ENCODE measurements around the gene RABL2A. TPM values are rescaled to one million over a fixed set of nuclear protein-coding genes. Genes with fewer than 3 reads are reported as not detected.
"Not testable (repeated sequence)": the region's sequence is repeated elsewhere in the genome, so short reads cannot be mapped to it uniquely, and the experiment has no call there.

RABL2A gene
- total RNA-seq, 2 donors from 2014 or later: 8.1 to 14.2 TPM

DNA sequence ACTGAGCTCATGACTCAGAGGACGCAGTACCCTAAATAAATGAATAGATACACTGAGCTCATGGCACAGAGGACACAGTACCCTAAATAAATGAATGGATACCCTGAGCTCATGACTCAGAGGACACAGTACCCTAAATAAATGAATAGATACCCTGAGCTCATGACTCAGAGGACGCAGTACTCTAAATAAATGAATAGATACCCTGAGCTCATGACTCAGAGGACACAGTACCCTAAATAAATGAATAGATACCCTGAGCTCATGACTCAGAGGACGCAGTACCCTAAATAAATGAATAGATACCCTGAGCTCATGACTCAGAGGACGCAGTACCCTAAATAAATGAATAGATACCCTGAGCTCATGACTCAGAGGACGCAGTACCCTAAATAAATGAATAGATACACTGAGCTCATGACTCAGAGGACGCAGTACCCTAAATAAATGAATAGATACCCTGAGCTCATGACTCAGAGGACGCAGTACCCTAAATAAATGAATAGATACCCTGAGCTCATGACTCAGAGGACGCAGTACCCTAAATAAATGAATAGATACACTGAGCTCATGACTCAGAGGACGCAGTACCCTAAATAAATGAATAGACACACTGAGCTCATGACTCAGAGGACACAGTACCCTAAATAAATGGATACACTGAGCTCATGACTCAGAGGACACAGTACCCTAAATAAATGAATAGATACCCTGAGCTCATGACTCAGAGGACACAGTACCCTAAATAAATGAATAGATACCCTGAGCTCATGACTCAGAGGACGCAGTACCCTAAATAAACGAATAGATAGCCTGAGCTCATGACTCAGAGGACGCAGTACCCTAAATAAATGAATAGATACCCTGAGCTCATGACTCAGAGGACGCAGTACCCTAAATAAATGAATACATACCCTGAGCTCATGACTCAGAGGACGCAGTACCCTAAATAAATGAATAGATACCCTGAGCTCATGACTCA, 24.1 kb downstream of the RABL2A start:
- not testable (repeated sequence) for ATAC-seq (replicated peaks); H3K36me3 Mint-ChIP-seq (ENCODE audit: low read depth); H3K27ac Mint-ChIP-seq; H3K27me3 Mint-ChIP-seq; H3K4me1 Mint-ChIP-seq; H3K9me3 Mint-ChIP-seq; H3K4me3 Mint-ChIP-seq

DNA sequence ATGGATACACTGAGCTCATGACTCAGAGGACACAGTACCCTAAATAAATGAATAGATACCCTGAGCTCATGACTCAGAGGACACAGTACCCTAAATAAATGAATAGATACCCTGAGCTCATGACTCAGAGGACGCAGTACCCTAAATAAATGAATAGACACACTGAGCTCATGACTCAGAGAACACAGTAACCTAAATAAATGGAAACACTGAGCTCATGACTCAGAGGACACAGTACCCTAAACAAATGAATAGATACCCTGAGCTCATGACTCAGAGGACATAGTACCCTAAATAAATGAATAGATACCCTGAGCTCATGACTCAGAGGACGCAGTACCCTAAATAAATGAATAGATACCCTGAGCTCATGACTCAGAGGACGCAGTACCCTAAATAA, 25.5 kb downstream of the RABL2A start:
- H3K9me3 Mint-ChIP-seq; H3K4me1 Mint-ChIP-seq; ATAC-seq (replicated peaks); H3K4me3 Mint-ChIP-seq; H3K36me3 Mint-ChIP-seq (ENCODE audit: low read depth); H3K27me3 Mint-ChIP-seq; H3K27ac Mint-ChIP-seq: not testable (repeated sequence)

DNA sequence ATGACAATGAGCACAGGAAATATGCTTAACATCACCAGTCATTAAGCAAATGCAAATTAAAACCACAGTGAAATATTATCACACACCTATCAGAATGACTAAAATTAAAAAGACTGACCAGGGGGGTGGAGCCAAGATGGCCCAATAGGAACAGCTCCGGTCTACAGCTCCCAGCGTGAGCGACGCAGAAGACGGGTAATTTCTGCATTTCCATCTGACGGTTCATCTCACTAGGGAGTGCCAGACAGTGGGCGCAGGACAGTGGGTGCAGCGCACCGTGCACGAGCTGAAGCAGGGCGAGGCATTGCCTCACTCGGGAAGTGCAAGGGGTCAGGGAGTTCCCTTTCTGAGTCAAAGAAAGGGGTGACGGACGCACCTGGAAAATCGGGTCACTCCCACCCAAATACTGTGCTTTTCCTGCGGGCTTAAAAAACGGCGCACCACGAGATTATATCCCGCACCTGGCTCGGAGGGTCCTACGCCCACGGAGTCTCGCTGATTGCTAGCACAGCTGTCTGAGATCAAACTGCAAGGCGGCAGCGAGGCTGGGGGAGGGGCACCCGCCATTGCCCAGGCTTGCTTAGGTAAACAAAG, 29.1 kb downstream of the RABL2A start:
- not testable (repeated sequence) for H3K9me3 Mint-ChIP-seq; ATAC-seq (replicated peaks); H3K27ac Mint-ChIP-seq; H3K4me1 Mint-ChIP-seq; H3K27me3 Mint-ChIP-seq; H3K36me3 Mint-ChIP-seq (ENCODE audit: low read depth)
- H3K4me3 Mint-ChIP-seq: peak overlapping the region; percentile 60

DNA sequence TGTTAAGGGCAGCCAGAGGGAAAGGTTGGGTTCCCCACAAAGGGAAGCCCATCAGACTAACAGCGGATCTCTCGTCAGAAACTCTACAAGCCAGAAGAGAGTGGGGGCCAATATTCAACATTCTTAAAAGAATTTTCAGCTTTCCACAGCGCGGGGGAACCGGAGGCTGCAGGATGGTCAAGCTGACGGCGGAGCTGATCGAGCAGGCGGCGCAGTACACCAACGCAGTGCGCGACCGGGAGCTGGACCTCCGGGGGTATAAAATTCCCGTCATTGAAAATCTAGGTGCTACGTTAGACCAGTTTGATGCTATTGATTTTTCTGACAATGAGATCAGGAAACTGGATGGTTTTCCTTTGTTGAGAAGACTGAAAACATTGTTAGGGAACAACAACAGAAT, 30.7 kb downstream of the RABL2A start:
- H3K27ac Mint-ChIP-seq; H3K36me3 Mint-ChIP-seq (ENCODE audit: low read depth); H3K9me3 Mint-ChIP-seq; ATAC-seq (replicated peaks); H3K4me1 Mint-ChIP-seq; H3K4me3 Mint-ChIP-seq; H3K27me3 Mint-ChIP-seq: not testable (repeated sequence)

GRCh38 chr2:113663285-113664060, 36.4 kb downstream of the RABL2A start:
- not testable (repeated sequence) for H3K27ac Mint-ChIP-seq; ATAC-seq (replicated peaks); H3K4me1 Mint-ChIP-seq; H3K9me3 Mint-ChIP-seq; H3K27me3 Mint-ChIP-seq; H3K4me3 Mint-ChIP-seq; H3K36me3 Mint-ChIP-seq (ENCODE audit: low read depth)

GRCh38 chr2:113664761-113665533, 37.9 kb downstream of the RABL2A start:
- not testable (repeated sequence) for ATAC-seq (replicated peaks); H3K4me3 Mint-ChIP-seq; H3K36me3 Mint-ChIP-seq (ENCODE audit: low read depth); H3K4me1 Mint-ChIP-seq; H3K9me3 Mint-ChIP-seq; H3K27ac Mint-ChIP-seq; H3K27me3 Mint-ChIP-seq

DNA sequence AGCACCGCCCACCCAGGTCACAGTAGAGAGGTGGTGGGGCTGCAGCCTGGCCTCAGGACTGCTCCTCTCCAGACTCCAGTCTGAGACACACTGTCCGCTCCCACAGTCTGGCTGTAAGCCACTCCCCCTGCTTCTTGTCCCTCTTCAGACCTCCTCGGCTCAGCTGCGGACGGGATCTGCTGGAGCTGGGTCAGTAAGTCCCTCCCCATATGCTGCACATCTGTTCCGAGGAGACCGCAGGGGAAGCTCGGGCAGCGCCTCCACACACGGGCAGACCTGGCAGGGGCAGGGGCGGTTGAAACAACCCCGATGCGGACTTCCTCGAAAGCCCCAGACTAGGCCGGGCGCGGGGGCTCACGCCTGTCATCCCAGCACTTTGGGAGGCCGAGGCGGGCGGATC, 41.9 kb downstream of the RABL2A start:
- not testable (repeated sequence) for H3K9me3 Mint-ChIP-seq; H3K27me3 Mint-ChIP-seq; ATAC-seq (replicated peaks); H3K27ac Mint-ChIP-seq; H3K4me3 Mint-ChIP-seq; H3K4me1 Mint-ChIP-seq; H3K36me3 Mint-ChIP-seq (ENCODE audit: low read depth)

DNA sequence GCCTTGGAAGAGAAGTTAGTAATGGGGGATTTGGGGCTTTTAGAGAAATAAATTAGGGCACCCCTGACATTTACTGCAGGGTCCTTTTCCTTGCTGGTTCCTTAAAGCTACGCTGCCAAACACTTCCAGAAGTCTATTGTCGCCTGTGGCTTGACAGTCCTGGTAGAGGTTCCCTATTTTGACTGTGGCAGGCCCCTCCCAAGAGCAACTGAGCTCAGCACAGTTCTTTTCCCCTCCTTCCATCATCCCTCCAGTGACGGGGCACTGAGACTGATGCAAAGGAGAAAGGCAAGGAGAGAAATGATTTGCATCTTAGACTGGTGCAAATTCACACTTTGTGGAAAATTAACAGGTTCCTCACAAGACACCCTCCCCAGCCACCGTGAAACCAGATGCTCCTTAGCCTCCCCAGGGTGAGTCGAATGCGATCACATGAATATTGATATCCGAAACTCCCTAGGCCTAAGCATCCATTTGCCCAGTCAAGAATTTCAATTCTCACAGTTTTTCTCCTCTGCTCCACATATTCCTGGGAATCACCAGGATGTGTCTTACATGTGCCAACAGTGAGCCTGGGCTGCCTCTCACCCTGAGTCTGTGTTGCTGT, 45.4 kb downstream of the RABL2A start:
- Mint-ChIP-seq H3K4me1 (no peaks in the 10 kb centered on the region), H3K4me3 (no peak overlapping the region), H3K27ac (no peak overlapping the region), H3K9me3 (no peaks in the 10 kb centered on the region), H3K27me3 (no peaks in the 10 kb centered on the region), H3K36me3 (ENCODE audit: low read depth) (no peaks in the 10 kb centered on the region)
- no peak for ATAC-seq (replicated peaks)

- H3K27ac Mint-ChIP-seq: no peak overlapping the region
- no peaks in the 10 kb centered on the region for H3K36me3 Mint-ChIP-seq (ENCODE audit: low read depth)
- H3K4me3 Mint-ChIP-seq: no peak overlapping the region
- ATAC-seq (replicated peaks): no peak
- H3K9me3 Mint-ChIP-seq: no peaks in the 10 kb centered on the region
- H3K4me1 Mint-ChIP-seq: no peaks in the 10 kb centered on the region
- no peaks in the 10 kb centered on the region for H3K27me3 Mint-ChIP-seq
Observed at GRCh38 chr2:113675875-113676274, 48.8 kb downstream of the RABL2A start.

- no peak for ATAC-seq (replicated peaks)
- H3K27ac Mint-ChIP-seq: no peak overlapping the region
- no peaks in the 10 kb centered on the region for H3K4me1 Mint-ChIP-seq
- H3K36me3 Mint-ChIP-seq (ENCODE audit: low read depth): no peaks in the 10 kb centered on the region
- H3K27me3 Mint-ChIP-seq: no peaks in the 10 kb centered on the region
- H3K9me3 Mint-ChIP-seq: no peaks in the 10 kb centered on the region
- H3K4me3 Mint-ChIP-seq: no peak overlapping the region
Observed at GRCh38 chr2:113676623-113677266, 49.7 kb downstream of the RABL2A start.

GRCh38 chr2:113677330-113677729, 50.3 kb downstream of the RABL2A start:
- no peaks in the 10 kb centered on the region for H3K36me3 Mint-ChIP-seq (ENCODE audit: low read depth)
- no peak overlapping the region for H3K27ac Mint-ChIP-seq
- H3K27me3 Mint-ChIP-seq: no peaks in the 10 kb centered on the region
- no peaks in the 10 kb centered on the region for H3K4me1 Mint-ChIP-seq
- H3K4me3 Mint-ChIP-seq: no peak overlapping the region
- no peaks in the 10 kb centered on the region for H3K9me3 Mint-ChIP-seq
- ATAC-seq (replicated peaks): no peak

- Mint-ChIP-seq H3K9me3 (no peaks in the 10 kb centered on the region), H3K4me3 (no peak overlapping the region), H3K36me3 (ENCODE audit: low read depth) (no peaks in the 10 kb centered on the region), H3K4me1 (no peaks in the 10 kb centered on the region), H3K27ac (no peak overlapping the region), H3K27me3 (no peaks in the 10 kb centered on the region)
- no peak for ATAC-seq (replicated peaks)
Observed at GRCh38 chr2:113679457-113679856, 52.4 kb downstream of the RABL2A start.

GRCh38 chr2:113685471-113685870, 58.4 kb downstream of the RABL2A start:
- Mint-ChIP-seq H3K4me3 (no peak overlapping the region), H3K9me3 (no peaks in the 10 kb centered on the region), H3K27me3 (no peaks in the 10 kb centered on the region), H3K36me3 (ENCODE audit: low read depth) (no peaks in the 10 kb centered on the region), H3K27ac (no peak overlapping the region), H3K4me1 (no peaks in the 10 kb centered on the region)
- no peak for ATAC-seq (replicated peaks)
